Stimulated activated CD4-positive, alpha-beta T cell treated with anti-CD3 and anti-CD28 coated beads, Interleukin-2, amount 100 ng/mL, for 4 hours (primary cell): ENCODE measurements around the gene HOXB3.
"Not testable (repeated sequence)": the region's sequence is repeated elsewhere in the genome, so short reads cannot be mapped to it uniquely, and the experiment has no call there.

Experiments
- DNase-seq: peaks from one replicate; pipeline ENCODE4 v3.0.0-alpha.2; 2020; ENCODE audit warnings: low read depth

The HOXB3 gene

DNA sequence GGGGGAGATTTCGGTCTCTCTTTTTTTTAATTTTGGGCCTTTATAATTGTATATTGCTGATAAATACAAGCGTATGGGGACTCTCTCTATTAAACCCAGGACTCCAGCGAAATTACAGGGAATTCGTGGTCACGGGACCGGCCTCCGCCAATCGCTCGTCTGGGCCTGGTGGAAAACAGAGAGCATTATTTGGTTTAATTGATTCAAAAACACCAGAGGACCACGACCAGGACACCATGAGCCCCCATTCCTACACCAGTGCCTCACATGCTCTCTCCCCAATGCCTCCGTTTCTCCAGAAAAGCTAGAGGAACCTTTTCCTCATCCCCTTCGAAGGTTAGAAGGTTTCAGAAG lies 45.0 kb downstream of the HOXB3 start, which contains the start of gene HOXB2:
TSS of gene HOXB2 (minus strand) at position 88 of the 354 bp plus-strand sequence. CDS start 198 bp downstream, outside the sequence.
- no peak for DNase-seq

DNA sequence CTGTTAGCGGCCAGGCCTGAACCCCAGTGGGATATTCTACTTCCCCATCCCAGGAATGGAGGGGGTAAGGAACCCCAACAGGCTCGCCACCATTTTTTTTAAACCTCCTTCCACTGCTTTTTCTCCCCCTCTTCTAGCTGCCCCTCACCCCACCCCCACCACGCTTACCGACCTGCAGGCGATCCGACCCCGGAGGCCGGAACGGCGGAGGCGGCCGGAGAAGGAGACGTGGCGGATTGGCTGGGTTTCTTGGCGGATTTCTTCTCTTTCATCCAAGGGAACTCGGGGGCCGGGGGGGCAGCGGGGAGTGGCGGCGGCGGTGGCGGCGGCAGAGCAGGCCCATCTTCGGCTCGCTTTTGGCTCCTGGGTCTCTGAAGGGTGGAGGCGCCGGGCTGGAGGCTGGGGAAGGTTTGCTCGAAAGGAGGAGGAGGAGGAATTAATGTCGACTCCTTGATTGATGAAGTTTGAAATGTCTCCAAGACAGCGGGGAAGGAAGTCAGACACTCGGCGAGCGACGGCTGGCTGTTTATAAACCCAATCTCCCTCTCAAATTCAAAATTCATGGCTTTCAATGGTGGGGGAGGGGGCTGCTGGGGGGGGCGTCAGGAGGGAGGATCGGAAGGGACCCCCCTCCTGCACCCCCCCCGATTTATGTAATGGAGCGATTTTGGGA lies 45.6 kb downstream of the HOXB3 start:
- no peak for DNase-seq

DNA sequence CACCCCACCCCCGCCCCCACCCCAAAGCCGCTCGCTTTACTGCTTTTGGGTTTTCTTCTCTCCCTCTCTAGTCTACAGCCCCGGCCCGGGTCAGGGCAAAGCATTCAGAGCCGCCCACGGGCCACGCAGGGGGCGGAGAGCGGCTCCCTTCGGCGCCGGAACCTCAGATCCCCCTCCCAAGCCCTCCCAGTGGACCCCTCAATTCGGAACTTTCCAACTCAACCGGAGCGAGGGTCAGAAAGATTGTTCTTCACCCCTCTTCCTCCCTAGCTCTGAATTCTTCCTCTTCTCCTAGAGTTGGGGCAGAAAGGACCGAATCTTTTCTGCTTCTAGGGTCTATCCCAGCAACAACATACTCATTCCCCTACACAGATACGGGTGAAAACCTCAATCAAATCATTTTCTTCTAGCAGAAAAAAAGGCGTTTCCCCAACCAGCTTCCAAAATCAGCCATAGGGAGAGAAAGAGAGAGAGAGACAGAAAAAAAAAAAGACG lies 46.1 kb downstream of the HOXB3 start:
- no peak for DNase-seq

DNA sequence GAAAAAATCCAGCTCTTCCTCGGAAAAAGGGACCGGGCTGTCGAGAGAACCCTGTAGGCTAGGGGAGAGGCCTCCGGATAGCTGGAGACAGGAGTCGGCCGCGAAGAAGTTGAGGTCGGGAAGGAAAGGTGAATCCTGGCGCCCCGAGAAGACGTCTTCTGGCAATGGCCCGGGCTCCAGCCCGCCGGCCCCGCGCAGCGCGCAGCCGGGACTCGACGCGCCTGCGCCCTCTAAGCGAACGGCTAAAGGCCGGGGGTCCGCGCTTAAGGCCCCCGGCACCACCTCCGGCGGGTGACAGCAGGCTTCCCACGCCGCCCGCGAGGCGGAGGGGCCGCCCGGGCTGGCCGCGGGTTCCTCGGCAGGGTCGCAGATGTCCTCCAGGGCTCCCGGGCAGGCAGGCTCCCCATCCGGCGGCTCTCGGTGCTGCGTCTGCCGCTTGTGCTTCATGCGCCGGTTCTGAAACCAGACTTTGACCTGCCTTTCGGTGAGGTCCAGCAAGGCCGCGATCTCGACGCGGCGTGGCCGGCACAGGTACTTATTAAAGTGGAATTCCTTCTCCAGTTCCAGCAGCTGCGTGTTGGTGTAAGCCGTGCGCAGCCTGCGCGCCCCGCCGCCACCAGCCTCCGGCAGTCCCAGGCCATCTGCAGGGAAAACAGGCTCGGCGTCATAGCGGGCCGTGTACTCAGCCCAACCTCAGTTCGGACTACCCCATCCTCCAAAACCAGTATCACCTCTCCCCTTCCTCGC lies 46.8 kb downstream of the HOXB3 start:
- DNase-seq, result peak; percentile 33

DNA sequence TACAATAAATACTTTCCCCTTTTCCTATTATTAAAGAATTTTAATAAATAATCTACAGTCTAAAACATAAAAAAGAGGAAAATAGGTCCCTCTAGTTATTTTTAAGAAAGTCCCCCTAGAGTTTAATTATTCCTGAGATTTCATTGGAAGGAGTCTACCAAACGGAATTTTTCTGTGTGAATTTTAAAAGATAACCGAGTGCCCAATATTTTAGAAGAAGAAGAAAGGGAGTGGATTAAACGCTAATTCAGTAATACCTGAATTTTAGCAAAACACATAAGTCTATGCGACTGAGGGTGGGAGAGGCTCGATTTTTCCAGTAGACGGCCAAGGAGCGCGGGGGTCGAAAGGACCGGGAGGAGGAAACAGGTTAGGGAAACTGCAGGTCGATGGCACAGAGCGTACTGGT lies 47.3 kb downstream of the HOXB3 start:
- no peak for DNase-seq

DNA sequence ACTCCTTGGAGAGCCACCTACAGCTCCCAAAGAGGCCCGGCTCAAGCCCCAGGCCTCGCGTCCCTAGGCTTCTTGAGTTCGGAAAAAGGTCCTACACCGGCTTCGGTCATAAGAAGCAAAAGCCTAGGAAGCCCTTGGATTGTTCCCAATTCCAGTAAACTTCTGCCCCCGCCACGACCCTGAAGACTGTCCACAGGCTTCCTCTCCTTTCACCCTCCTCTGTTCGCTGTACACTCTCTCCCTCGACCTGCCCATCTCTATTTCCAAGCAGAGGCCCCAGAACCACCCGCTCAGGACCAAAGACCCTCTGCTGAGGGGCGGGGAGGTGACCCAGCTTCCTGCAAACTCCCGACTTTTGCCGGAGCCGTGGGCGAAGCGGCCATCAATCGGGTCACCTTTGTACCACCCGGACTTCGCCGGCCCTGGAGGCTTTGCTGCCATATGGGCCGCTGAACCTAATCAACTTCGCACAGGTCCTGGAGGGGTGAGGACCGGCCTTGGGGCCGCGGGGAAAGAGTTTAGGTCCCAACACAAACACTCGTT lies 47.9 kb downstream of the HOXB3 start:
- DNase-seq, result no peak

DNA sequence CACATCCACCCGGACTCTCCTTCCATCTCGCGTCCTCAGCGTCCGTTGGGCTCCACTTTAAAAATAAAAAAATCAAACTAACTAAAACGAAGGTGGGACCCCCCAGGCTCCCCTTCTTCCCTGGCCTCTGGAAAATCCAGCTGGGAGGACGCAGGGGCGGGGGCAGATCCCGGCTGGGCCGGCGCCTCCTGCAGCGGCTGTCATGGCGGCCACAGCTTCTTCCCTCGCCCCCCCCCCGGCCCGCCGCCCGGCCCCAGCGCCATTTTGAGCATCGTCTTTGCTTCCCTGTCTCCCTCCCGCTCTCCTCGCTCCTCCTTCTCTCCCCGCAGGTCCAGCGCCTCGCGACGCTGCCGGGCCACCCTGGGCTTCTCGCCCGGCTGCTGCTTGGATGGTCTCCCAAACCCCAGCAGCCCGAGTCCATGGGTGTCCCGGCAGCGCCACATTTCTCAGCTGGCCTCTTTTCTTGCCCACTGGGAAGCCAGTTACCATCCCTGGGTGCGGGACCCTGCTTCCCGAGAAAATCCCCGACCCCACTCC lies 48.4 kb downstream of the HOXB3 start:
- DNase-seq, result no peak

DNA sequence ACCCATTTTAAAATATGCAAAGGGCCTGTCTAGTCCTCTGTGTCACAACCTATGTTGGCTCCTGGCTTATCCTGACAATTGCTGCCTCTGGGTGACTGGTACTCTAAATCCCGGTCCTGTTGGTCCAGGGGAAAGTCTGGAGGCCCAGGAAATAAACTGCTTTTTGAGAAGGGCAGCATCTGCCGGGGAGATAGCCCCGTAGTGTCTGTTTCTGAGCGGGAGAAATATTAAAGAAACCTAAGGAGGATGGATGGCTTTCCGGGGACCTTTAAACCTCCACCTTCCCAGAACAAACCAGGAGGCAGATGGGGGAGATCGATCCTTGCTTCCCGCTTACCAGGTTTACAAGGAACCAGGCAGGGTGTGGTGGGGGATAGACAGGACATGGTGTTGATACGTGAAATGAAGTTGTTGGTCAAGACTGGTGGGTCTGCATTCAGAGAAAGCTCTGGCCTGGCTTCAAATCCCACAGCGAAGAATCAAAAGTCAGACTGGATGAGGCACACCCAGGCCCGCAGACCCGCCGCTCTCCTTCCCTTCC lies 48.9 kb downstream of the HOXB3 start:
- DNase-seq, result no peak

DNA sequence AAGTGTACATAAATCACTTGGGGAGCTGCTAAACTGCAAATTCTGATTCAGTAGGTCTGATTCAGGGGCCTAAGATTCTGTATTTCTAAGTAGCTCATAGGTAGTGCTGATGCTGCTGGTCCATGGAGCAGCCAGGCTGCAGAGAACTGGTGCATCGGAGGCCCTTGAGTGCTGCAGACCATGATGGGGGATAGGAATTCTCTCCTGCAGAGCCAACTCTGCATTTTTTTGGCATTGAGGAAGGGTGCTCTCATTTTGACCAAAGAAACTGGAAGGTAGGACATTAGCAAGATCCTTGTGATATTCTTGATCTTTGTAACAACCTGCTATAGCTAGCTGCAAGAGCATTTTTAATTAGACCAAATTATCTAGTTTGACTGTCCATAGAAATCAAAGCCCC lies 49.8 kb downstream of the HOXB3 start:
- no peak for DNase-seq

DNA sequence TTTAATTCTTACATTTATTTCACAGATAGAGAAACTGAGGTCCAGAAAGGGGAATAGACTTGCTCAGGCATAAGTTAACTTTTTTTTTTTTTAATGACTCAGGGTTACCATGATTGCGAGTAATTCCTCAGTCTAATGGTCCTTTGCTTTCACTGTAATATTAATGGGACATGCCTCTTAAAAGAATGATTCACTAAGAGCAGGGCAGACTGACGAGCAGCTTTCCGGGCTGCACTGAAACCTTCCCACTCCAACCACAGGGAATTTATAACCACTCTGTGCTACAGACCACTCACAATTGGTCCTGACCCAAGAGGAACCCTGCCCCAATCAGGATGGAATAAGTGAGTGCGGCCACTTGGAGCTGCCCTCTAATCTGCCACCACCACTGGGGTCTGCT lies 50.9 kb downstream of the HOXB3 start:
- no peak for DNase-seq

DNA sequence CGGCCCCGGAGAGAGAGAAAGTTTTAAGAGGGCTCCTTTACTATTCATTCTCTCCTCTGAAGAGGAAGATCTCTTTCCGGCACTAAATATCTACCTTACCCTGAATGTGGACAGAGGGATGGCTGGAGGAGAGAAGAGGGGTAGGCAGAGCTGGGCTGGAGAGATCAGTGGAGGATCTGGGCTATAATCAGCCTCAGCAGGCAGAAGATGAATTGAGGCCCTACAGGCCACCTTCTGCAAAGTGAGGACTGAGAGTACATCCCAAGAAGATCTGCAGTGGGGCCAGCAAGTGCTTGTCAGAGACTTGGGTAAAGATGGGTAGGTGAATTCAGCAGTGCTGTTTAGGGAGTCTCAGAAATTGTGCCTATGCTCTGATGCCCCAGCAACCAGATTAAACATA lies 52.7 kb downstream of the HOXB3 start:
- no peak for DNase-seq

DNA sequence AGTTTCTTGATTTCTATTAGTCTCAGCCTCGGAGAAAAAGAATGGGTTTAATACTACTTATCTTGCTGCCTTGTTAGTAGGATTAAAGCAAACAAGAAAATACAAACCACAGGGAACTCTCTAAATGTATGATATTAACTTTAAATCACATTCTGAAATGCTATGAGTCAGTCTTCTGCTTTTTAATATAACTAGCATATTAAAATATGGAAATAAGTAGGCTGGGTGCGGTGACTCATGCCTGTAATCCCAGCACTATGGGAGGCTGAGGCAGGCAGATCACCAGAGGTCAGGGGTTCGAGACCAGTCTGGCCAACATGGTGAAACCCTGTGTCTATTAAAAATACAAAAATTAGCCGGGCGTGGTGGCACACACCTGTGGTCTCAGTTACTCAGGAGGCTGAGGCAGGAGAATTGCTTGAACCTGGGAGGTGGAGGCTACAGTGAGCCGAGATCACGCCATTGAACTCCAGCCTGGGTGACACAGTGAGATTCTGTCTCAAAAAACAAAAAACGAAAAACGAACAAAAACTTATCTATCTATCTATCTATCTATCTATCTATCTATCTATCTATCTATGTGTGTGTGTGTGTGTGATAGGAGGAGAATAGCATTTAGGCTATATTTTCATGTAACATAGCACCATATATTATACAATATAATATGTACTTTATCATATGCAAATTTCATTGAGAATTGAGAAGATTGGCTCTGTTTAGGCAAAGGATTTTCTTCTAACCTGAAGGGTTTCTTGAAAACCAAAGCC lies 54.1 kb downstream of the HOXB3 start:
- not testable (repeated sequence) for DNase-seq

DNA sequence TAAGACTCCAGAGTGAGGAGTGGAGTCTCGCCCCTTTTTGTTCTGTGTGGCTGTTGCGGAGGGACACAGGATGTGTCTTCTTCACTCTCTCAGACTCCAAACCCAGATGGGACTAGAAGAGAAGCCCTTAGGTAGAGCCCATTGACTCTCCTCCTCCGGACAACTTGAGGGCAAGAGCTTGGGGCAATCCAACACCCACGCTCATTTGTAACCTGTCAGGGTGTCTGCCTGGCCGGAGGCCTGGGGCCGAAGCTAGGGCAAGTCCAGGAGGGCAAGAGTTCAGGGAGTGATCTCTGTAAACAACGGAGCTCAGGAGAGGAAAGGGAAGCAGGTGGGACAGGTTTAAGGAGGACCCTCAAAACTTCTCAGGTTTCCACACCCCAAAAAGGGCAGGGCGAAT lies 57.8 kb downstream of the HOXB3 start:
- DNase-seq, result no peak

DNA sequence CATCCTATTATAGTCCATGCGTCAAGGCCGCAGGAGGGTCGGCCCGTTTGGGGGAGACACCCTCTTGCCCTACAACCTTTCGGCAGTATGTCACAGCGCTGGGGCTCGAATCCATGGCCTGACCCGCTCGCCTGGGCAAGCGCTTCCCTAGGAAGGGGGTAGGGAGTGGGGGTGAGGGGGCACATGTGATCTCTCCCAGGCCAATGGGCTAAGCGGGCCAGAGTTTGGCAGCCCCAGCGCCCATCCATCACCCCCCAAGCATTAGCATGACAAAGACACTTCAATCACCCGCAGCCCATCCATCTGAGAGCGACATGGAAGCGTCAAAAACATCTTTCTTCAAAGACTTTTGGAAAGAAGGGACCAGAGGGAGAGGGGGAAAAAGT lies 59.2 kb downstream of the HOXB3 start, which contains the start of gene HOXB1:
TSS of gene HOXB1 (minus strand) at position 125 of the 386 bp plus-strand sequence. CDS start at position 18, 107 bp downstream.
- DNase-seq, result no peak

DNA sequence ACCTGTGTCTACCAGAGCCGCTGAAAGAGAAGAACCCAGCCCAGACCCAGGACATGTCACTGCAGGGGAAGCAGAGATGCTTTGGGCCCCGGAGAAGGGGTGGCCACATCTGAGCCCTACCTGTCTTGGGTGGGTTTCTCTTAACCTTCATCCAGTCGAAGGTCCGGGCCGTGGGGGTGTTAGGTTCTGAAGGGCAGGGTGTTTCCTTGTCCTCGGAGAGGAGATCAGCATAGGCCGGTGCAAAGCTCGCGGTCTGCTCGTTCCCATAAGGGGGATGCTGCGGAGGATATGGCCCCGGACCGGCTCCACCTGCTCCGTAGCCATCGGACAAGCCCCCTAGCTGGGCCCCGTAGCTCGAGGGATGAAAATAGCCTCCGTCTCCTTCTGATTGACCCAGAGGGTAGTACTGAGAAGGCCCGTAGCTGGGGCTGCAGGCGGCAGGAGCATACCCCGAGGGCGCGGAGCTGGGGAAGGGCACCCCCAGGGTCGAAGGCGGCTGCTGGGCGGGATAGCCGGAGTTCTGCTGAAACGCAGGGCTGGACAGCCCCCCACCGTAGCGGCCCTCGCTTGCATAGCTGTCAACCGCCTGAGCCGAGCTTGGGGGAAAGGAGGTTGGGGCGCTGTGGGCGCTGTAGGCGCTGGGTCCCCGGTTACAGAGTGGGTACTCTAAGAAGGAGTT lies 59.7 kb downstream of the HOXB3 start:
- no peak for DNase-seq

DNA sequence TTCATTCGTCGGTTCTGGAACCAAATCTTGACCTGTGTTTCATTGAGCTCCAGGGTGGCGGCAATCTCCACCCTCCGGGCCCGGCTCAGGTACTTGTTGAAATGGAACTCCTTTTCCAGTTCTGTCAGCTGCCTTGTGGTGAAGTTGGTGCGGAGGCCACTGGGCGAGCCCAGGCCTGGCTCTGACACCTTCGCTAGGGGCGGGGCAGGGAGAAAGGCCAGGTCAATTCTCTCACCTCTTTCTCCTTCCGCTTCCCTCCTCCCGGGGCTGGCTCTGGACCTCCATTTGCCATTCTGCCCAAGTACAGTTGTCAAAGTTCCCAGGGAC lies 60.4 kb downstream of the HOXB3 start:
- DNase-seq, result no peak

DNA sequence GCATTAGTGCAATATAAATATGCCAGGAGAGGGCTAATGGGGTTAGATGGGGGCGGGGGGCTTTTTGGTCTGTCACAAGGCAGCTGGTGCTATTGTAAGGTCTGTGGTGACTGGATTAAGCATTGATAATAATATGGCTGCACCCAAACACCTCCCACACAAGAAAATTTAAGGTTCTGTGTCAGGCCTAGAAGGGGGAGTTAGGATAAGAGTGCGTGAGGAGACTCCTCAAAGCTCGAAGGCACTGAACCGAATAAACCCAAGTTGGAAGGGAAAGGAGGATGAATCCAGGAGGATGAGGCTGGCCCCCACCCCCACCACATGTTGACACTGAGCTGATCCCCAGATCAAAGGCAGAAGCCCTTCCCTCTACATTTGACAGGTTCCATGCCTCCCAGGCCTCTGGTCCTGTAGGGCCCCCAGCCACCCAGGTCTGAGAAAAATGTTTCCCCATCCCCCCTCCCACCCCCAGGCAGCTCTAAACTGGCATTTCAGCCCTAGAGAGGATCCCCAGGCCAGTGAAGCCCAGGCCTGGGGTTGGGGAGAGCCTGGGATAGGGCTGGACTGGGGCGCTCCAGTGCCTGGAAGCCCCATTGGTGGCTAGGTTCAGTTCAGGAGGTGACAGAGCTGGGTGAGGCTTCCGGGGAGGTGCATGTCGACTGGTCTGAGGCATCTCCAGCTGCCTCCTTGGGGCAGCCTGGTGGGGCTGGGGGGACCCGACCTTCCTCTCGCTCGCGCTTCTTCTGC lies 60.9 kb downstream of the HOXB3 start:
- DNase-seq, result no peak

DNA sequence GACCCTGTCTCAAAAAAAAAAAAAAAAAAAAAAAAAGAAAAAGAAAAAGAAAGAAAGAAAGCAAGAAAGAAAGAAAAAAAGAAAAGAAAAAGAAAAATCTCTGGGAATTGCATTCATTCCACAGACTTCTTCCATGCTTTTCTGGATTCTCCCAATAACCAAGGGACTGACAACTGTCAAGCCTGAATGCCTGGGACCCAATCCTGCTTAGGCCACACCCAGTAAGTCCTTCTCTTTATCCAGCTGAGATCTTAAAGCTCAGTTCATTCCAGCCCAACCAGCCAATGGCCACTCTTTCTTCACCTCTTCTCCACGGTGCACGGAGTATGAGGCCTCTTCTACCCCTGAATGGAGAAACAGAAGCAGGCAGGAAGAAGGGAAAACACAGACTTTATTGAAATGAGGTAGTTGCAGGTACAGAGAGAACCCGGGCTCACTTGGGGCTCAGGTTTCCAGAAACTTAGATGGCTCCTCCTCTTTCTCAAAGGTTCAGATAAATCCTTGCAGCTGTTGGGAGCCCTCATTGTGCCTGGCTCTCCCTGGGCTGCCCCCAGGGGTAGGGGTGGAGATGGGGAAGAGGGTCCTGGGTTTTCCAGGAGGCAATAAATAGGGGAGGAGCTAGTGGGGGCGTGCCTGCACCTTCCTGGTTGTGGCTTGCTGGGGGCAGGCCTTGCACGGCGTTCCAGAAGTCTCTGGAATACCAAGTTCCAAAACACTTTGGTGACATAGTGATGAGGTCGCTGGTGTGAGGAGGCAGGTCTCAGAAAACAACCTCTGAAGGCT lies 61.7 kb downstream of the HOXB3 start:
- DNase-seq, result no peak

DNA sequence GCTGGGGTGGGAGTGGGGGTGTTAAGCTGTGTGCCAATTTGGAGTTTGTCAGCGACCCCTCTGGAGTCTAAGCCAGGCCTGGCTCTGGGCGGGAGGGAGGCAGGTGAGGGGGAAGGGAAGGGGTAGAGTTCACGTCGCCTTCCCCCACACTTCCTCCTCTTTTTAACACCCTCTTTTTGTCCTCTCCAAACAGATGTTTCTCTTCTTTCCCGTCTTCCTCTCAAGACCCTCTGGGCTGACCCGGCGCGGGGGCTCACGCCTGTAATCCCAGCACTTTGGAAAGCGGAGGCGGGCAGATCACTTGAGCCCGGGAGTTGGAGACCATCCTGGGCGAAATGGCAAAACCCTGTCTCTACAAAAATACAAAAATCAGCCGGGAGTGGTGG lies 62.5 kb downstream of the HOXB3 start:
- no peak for DNase-seq
